GM23338 (cell line): Measurements from ENCODE around the gene SCG2. TPM values are rescaled to one million over a fixed set of nuclear protein-coding genes. Genes with fewer than 3 reads are reported as not detected.

Source experiments
- ATAC-seq: fragments of 200-7000 bp; cut with Tn5 transposase; 3 replicates; pipeline ENCODE4 v1.9.1; 2020
- DNase-seq: peaks from one replicate; pipeline ENCODE4 v3.0.0-alpha.2; 2015; ENCODE audit warnings: low spot score
- H2AFZ ChIP-seq: fragments of 200-600 bp; sonication (generic); 2 replicates; pipeline ENCODE4 v1.8.0; 2016; ENCODE audit warnings: antibody characterized with exemption, mild to moderate bottlenecking, moderate library complexity
- H3F3A ChIP-seq: fragments of 200-600 bp; sonication (generic); replicated peaks from 2 replicates; pipeline ENCODE4 v1.8.0; 2017; ENCODE audit warnings: antibody characterized with exemption, mixed run types, low read depth
- H3K27ac ChIP-seq: fragments of 200-600 bp; sonication (generic); 2 replicates; pipeline ENCODE4 v1.6.1; 2016; ENCODE audit warnings: low read depth
- H3K27me3 ChIP-seq: fragments of 200-600 bp; sonication (generic); 2 replicates; pipeline ENCODE4 v1.8.0; 2016; ENCODE audit warnings: mild to moderate bottlenecking, mixed run types, moderate library complexity; ENCODE audit not compliant: insufficient read depth
- H3K36me3 ChIP-seq: fragments of 200-600 bp; sonication (generic); 2 replicates; pipeline ENCODE4 v1.8.0; 2016; ENCODE audit warnings: mild to moderate bottlenecking; ENCODE audit not compliant: insufficient read depth
- H3K4me1 ChIP-seq: fragments of 200-600 bp; sonication (generic); 2 replicates; pipeline ENCODE4 v1.8.0; 2016; ENCODE audit warnings: mild to moderate bottlenecking, moderate library complexity; ENCODE audit not compliant: insufficient read depth
- H3K4me2 ChIP-seq: fragments of 200-600 bp; sonication (generic); 2 replicates; pipeline ENCODE4 v1.7.1; 2017; ENCODE audit warnings: mixed run types
- H3K4me3 ChIP-seq: fragments of 200-600 bp; sonication (generic); 2 replicates; pipeline ENCODE4 v1.6.1; 2016; ENCODE audit warnings: mixed run types
- H3K79me2 ChIP-seq: fragments of 200-600 bp; sonication (generic); replicated peaks from 2 replicates; pipeline ENCODE4 v1.8.0; 2017; ENCODE audit warnings: mild to moderate bottlenecking; ENCODE audit not compliant: insufficient read depth
- H3K9me2 ChIP-seq: fragments of 200-600 bp; sonication (generic); 2 replicates; pipeline ENCODE4 v1.8.0; 2017; ENCODE audit not compliant: insufficient read depth
- H4K20me1 ChIP-seq: fragments of 200-600 bp; sonication (generic); replicated peaks from 2 replicates; pipeline ENCODE4 v1.8.0; 2017; ENCODE audit warnings: mild to moderate bottlenecking; ENCODE audit not compliant: insufficient read depth
- H3K27ac Mint-ChIP-seq: 2 replicates; pipeline ENCODE4 v1.8.0; 2020; ENCODE audit warnings: inconsistent platforms, mild to moderate bottlenecking, moderate library complexity, mixed read lengths
- H3K27me3 Mint-ChIP-seq: 3 replicates; pipeline ENCODE4 v1.8.0; 2022; ENCODE audit warnings: low read depth, mild to moderate bottlenecking, moderate library complexity, mixed read lengths, inconsistent platforms; ENCODE audit not compliant: insufficient read depth, poor library complexity
- H3K36me3 Mint-ChIP-seq: 3 replicates; pipeline ENCODE4 v1.8.0; 2021; ENCODE audit warnings: low read depth, mild to moderate bottlenecking, inconsistent platforms, moderate library complexity, mixed read lengths
- H3K4me1 Mint-ChIP-seq: 3 replicates; pipeline ENCODE4 v1.8.0; 2020; ENCODE audit warnings: mild to moderate bottlenecking, inconsistent platforms, mixed read lengths
- H3K4me3 Mint-ChIP-seq: 3 replicates; pipeline ENCODE4 v1.8.0; 2021; ENCODE audit warnings: moderate library complexity, mild to moderate bottlenecking, inconsistent platforms, mixed read lengths
- H3K9me3 Mint-ChIP-seq: 3 replicates; pipeline ENCODE4 v1.8.0; 2020; ENCODE audit warnings: moderate library complexity, mild to moderate bottlenecking, inconsistent platforms, mixed read lengths
- CREB1 ChIP-seq: fragments of 250-450 bp; sonication (Bioruptor Pico); IDR thresholded peaks from 2 replicates; pipeline ENCODE4 v1.5.0; 2020; ENCODE audit warnings: low read depth, mild to moderate bottlenecking, moderate library complexity
- CTCF ChIP-seq, 2 experiments: fragments of 200-600 bp in 1 of 2; sonication (generic) in 1 of 2; conservative IDR thresholded peaks; 2 replicates each; pipeline versions ENCODE4 v1.5.1 to v1.6.1; 2016 to 2017; ENCODE audit warnings: antibody characterized with exemption in 2 of 2, low read depth in 2 of 2, mild to moderate bottlenecking in 2 of 2, moderate library complexity in 1 of 2
- ETS1 ChIP-seq: IDR thresholded peaks from 2 replicates; pipeline ENCODE4 v1.6.1; 2016; ENCODE audit warnings: antibody characterized with exemption
- EZH2 ChIP-seq: fragments of 200-600 bp; sonication (generic); IDR thresholded peaks from one replicate; pipeline ENCODE4 v1.8.0; 2017; ENCODE audit warnings: antibody characterized with exemption, mild to moderate bottlenecking, low read depth; ENCODE audit not compliant: unreplicated experiment
- EZH2phosphoT487 ChIP-seq: fragments of 200-600 bp; sonication (generic); IDR thresholded peaks from one replicate; pipeline ENCODE4 v1.8.1; 2018; ENCODE audit warnings: antibody characterized with exemption; ENCODE audit not compliant: unreplicated experiment
- JUNB ChIP-seq: IDR thresholded peaks from one replicate; pipeline ENCODE4 v1.6.1; 2016; ENCODE audit warnings: antibody characterized with exemption; ENCODE audit not compliant: unreplicated experiment
- NANOG ChIP-seq: IDR thresholded peaks from 2 replicates; pipeline ENCODE4 v1.6.1; 2016; ENCODE audit warnings: antibody characterized with exemption, borderline replicate concordance
- POLR2AphosphoS5 ChIP-seq: IDR thresholded peaks from 2 replicates; pipeline ENCODE4 v1.6.1; 2016; ENCODE audit warnings: antibody characterized with exemption, low read depth
- REST ChIP-seq: IDR thresholded peaks from one replicate; pipeline ENCODE4 v1.6.1; 2018; ENCODE audit warnings: antibody characterized with exemption; ENCODE audit not compliant: unreplicated experiment
- STAT1 ChIP-seq: IDR thresholded peaks from one replicate; pipeline ENCODE4 v1.6.1; 2016; ENCODE audit warnings: antibody characterized with exemption; ENCODE audit not compliant: unreplicated experiment
- ZNF114 ChIP-seq: fragments of 250-450 bp; sonication (Bioruptor Pico); IDR thresholded peaks from 2 replicates; pipeline ENCODE4 v1.5.0; 2020; ENCODE audit warnings: mild to moderate bottlenecking, moderate library complexity
- ZNF331 ChIP-seq: fragments of 250-450 bp; sonication (Bioruptor Pico); IDR thresholded peaks from 2 replicates; pipeline ENCODE4 v1.5.0; 2020; ENCODE audit warnings: low read depth, mild to moderate bottlenecking, moderate library complexity
- ZNF462 ChIP-seq: fragments of 250-450 bp; sonication (Bioruptor Pico); IDR thresholded peaks from 2 replicates; pipeline ENCODE4 v1.5.0; 2020; ENCODE audit warnings: mild to moderate bottlenecking, moderate library complexity
- polyA plus RNA-seq: library from polyadenylated mRNA; unstranded; fragments of >200 nt; fragmentation: Nextera tagmentation; extraction: Ambion mirVana; gene quantifications from 2 replicates; pipeline ENCODE4 v1.2.1, GENCODE V29; 2016
- total RNA-seq: library from RNA; depleted of rRNA; stranded (reverse); fragments of >200 nt; shearing (Covaris generic); gene quantifications from 2 replicates; pipeline ENCODE4 v1.2.3, GENCODE V29; 2014

SCG2 gene
- total and polyA plus RNA-seq, 2 experiments from 2014 or later = 0.18 to 0.31 TPM

GRCh38 chr2:223597076-223597475 is 5.1 kb downstream of the SCG2 start:
- no peaks in the 10 kb centered on the region for H3K9me2 ChIP-seq
- DNase-seq (no peak), ATAC-seq (no peak)
- no peak overlapping the region for H3K27ac Mint-ChIP-seq
- no peaks in the 10 kb centered on the region for H3K36me3 ChIP-seq
- no peaks in the 10 kb centered on the region for H3K27me3 Mint-ChIP-seq
- no peaks in the 10 kb centered on the region for H3F3A ChIP-seq
- no peaks in the 10 kb centered on the region for H3K79me2 ChIP-seq
- no peaks in the 10 kb centered on the region for H3K4me1 Mint-ChIP-seq
- no peaks in the 10 kb centered on the region for H3K4me1 ChIP-seq
- no peaks in the 10 kb centered on the region for H3K9me3 Mint-ChIP-seq
- TF ChIP-seq CTCF (conservative IDR thresholded peaks at IDR 0.05; ENCODE audit: low read depth in 2 of 2) (no peak), STAT1 (no peak), NANOG (no peak), CREB1 (no peak), REST (no peak), ZNF462 (CRISPR knock-in tag) (no peak), ETS1 (no peak), ZNF331 (CRISPR knock-in tag) (no peak), ZNF114 (no peak), EZH2phosphoT487 (no peak), POLR2AphosphoS5 (no peak), EZH2 (no peak), JUNB (no peak)
- H3K4me3 Mint-ChIP-seq = no peak overlapping the region
- H2AFZ ChIP-seq = no peak overlapping the region
- H3K27ac ChIP-seq = no peak overlapping the region
- H3K4me3 ChIP-seq = no peak overlapping the region
- H3K4me2 ChIP-seq = no peak overlapping the region
- no peaks in the 10 kb centered on the region for H3K36me3 Mint-ChIP-seq
- no peaks in the 10 kb centered on the region for H4K20me1 ChIP-seq
- no peaks in the 10 kb centered on the region for H3K27me3 ChIP-seq
